Activated T-cell treated with anti-CD3 and anti-CD28 coated beads for 48 hours (primary cell): ENCODE measurements around the gene ZPBP2.
"Not testable (repeated sequence)": the region's sequence is repeated elsewhere in the genome, so short reads cannot be mapped to it uniquely, and the experiment has no call there.

ENCODE experiments used
- DNase-seq: peaks from one replicate; pipeline ENCODE4 v3.0.0-alpha.2; 2020; ENCODE audit warnings: low read depth

ZPBP2 gene, protein sequence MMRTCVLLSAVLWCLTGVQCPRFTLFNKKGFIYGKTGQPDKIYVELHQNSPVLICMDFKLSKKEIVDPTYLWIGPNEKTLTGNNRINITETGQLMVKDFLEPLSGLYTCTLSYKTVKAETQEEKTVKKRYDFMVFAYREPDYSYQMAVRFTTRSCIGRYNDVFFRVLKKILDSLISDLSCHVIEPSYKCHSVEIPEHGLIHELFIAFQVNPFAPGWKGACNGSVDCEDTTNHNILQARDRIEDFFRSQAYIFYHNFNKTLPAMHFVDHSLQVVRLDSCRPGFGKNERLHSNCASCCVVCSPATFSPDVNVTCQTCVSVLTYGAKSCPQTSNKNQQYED

DNA sequence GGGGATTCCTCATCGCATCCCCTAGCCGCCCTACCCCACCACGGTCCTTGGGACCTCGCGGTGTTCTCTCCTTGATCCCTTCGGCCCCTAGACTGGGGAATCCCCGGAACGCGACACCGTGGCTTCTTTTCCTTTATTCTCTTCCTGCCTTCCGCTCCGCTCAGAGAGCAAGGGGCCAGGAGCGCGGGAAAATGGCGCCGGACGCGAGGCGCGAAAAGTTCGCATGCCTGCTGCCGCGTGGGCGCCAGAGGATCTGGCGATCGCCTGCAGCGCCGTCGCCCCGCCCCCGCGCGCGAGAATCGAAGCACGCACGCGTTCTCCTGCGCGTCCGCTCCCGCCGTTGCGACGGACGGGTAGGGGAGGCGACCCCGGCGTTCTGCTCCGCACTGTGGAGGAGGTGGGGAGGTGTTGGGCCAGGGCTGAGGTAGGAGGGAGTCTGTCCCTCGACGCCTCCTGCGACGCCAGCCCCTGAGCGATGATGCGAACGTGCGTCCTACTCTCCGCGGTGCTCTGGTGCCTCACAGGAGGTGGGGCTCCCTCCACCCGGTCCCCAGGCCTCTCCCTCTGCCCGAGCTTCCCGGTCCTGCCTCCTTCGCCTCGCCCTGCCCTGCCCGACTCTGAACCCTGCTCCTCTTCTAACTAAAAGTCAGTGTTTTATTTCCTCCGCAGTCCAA, at the start of gene ZPBP2:
ZPBP2 (plus strand) TSS at position 323 of the 674 bp plus-strand sequence; CDS start at position 476, 153 bp downstream.
- peak; percentile 50 for DNase-seq

- no peak for DNase-seq
Observed at GRCh38 chr17:39818358-39819000, 49.5 kb upstream of the ZPBP2 start.

DNA sequence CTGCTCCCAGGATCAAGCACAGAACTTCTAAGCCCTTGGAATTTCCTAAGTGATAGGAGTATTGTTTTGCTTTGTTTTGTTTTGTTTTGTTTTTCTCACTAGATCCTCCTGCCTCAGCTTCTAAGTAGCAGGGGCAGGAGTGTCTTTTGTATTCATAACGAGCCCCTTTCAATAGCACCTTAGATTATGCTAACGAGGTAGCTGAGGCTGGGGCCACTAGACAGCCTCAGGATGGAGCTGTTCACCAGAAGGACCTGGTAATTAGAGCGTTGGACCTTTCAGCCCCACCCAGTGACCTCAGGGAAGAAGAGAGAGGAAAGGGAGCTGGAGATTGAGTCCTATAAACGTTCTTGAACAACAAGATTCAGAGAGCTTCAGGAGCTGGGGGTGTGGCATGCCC, 47.5 kb upstream of the ZPBP2 start:
- no peak for DNase-seq

- DNase-seq, result no peak
Observed at GRCh38 chr17:39820987-39821386, 47.0 kb upstream of the ZPBP2 start.

DNA sequence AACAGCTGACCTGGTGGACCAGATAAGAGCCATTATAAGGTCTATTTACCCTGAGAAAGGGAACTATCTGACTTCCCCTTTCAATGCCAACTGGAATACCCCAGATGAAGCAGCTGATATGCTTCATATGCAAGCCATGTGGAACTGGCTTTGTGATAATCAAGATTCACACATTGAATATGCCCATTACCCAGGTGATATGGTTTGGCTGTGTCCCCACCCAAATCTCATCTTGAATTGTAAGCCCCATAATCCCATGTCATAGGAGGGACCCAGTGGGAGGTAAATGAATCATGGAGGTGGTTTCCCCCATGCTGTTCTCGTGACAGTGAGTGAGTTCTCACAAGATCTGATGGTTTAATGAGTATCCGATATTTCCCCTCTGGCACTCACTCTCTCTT, 46.0 kb upstream of the ZPBP2 start:
- DNase-seq, result no peak

GRCh38 chr17:39823407-39824054, 44.5 kb upstream of the ZPBP2 start:
- DNase-seq, result no peak

- no peak for DNase-seq
Observed at GRCh38 chr17:39826334-39826733, 41.7 kb upstream of the ZPBP2 start.

DNA sequence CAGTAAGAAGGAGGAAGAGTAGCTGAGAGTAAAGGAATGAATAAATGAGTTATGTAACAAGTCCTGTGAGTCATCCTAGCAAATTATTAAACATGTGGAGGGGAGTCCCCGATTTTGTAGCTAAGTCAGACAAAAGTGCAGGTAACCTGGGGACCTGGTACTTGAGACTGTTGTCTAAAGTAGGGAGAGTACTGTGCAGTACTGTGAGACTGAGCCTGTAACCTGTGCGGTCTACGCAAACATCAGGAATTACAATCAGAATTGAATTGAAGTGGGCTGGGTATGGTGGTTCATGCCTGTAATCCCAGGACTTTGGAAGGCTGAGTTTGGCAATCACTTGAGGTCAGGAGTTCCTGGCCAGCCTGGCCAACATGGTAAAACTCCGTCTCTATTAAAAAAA, 39.6 kb upstream of the ZPBP2 start:
- DNase-seq, result no peak

- no peak for DNase-seq
Observed at GRCh38 chr17:39831588-39831987, 36.4 kb upstream of the ZPBP2 start.

DNA sequence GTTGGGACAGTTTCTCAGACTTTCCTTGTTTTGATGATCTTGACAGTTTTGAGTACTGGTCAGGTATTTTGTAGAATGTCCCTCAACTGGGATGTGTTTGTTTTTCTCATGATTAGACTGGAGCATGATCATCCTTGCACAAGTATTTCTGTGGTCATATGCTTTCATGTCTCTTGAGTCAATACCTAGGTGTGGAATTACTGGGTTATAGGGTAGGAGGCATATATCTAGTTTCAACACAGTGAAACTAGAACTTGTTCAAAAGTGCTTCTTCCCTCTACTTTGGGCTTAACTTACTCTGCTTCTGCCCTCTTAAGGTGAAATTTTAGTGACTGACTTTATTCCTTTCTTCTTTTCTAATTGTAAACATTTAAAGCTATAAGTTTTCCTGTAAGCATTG, 34.0 kb upstream of the ZPBP2 start:
- DNase-seq, result no peak

DNA sequence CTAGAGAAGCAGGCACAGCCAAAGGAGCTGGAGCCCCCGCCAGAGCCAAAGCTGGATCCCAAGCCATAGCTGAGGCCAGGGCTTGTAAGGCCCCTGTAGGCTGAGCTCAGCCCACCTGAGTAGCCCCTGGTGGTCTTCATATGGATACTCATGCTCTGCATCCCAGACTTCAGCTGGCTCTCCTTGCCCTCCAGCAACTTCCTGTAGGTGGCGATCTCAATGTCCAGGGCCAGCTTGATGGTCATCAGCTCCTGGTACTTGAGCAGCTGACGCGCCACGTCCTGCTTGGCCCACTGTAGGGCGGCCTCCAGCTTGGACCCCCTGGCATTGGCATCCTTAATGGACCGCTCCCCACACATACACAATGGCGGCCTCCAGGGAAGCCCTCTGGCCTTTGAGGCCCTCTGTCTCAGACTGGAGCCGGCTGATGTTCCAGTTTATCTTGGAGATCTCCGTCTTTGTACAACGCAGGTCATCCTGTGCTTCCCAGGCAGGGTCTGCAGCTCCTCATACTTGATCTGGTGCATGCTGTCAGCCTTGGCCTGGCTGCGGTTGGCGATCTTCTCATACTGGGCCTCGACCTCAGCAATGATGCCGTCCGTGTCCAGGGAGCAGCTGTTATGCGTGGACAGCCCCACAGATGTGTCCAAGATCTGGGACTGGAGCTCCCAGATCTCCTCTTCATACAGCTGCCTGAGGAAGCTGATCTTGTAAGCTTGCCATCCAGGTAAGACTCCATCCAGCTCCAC, 32.8 kb upstream of the ZPBP2 start:
- no peak for DNase-seq

DNA sequence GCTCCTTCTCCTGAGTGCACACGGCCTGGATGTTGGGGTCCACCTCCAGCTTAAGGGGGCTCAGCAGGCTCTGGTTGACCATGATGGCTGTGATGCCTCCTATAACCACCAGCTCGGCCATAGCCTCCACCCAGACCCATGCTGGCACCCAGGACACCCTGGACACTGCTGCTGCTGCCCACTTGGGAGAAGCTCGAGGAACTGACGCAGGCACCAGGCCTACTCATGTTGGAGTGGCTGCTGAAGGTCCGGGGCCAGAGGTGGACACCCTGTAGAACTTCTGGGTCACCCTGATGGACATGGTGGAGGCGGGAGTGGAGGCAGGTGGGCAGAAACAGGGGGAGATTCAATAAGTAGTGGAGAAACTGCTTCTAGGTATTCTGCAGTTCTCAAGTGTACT, 31.9 kb upstream of the ZPBP2 start:
- no peak for DNase-seq

DNA sequence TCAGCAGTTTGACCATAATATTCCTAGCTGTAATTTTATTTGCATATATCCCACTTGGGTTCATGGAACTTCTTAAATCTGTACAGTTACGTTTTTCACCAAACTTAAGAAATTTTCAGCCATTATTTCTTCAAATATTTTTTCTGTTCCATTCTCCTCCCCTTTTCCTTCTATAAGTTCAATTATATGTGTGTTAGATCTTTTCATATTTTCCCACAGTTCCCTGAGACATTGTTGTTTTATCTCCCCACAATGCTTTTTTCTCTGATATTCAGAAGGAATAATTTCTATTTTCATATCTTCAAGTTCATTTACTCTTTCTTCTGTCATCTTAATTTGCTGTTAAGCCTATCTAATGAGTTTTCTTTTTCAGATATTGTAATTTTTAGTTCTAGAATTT, 29.9 kb upstream of the ZPBP2 start:
- DNase-seq, result no peak

DNA sequence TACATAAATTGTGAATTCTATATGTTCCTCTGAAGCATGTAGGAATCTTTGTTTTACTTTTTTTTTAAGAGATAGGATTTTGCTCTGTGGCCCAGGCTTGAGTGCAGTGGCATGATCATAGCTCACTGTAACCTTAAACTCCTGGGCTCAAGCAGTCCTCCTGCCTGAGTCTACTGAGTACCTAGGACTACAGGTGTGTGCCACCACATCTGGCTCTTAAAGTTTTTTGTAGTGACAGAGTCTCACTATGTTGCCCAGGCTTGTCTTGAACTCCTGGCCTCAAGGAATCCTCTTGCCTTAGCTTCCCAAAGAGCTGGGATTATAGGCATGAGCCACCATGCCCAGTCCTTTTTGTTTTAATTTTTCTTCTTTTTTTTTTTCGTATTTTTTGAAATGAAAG, 29.2 kb upstream of the ZPBP2 start:
- no peak for DNase-seq

GRCh38 chr17:39841134-39841683, 26.8 kb upstream of the ZPBP2 start:
- no peak for DNase-seq

DNA sequence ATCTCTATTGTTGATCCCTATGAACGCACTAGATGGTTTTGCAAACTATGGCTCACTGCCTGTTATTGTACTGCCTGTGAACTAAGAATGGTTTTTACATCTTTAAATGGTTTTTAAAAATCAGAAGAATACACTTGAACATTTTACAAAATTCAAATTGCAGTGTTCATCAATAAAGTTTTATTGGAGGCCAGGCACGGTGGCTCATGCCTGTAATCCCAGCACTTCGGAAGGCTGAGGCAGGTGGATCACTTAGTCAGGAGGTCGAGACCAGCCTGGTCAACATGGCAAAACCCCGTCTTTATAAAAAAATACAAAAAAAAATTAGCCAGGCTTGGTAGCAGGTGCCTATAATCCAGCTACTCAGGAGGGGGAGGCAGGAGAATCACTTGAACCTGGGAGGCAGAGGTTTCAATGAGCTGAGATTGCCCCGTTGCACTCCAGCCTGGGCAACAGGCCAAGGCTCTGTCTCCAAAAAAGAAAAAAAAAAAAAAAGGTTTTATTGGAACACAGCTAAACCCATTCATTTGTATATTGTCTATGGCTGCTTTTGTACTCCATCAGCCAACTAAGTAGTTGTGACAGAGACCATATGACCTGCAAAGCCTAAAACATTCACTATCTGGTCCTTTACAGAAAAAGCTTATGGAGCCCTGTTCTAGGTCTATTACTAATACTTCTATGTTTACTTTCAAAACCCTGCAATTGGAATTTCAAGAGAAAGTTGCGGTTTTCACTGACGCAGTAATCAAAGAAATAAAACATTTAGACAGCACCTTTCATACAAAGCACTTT, 22.8 kb upstream of the ZPBP2 start:
- no peak for DNase-seq

DNA sequence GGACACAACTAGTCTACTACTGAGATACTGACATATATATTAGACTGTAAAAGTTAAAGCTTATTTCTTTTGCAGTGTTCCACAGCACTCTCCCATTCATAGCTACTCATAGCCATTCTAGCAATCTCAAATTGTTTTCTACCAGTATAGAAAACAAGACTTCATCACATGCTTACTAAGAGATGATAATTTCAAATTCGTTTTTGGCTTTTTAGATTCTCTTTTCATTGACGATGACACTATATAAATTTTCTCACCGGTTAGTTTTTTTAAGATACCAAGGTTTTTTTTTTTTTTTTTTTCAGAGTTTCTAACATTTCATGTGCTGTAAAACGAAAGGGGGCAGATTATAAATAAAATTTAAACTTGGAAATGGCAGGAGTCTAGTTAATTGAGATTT, 21.8 kb upstream of the ZPBP2 start:
- DNase-seq, result no peak

DNA sequence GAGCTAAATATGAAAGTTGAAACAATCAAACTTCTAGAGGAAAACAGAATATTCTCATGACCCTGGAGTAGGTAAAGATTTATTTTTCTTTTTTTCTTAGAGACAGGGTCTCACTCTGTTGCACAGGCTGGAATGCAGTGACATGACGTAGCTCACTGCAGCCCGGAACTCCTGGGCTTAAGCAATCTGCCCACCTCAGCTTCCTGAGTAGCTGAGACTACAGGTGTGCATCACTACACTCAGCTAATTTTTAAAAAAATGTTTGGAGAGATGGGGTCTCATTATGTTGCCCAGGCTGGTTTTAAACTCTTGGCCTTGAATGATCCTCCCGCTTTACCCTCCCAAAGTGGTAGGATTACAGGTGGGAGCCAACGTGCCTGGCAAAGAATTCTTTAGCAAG, 19.4 kb upstream of the ZPBP2 start:
- no peak for DNase-seq

DNA sequence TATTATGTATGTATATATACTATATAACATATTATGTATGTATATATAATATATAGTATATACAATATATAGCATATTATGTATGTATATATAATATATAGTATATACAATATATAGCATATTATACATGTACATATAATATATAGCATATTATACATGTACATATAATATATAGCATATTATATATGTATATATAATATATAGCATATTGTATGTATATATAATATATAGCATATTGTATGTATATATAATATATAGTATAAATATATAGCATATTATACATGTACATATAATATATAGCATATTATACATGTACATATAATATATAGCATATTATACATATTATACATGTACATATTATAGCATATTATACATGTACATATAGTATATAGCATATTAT, 17.8 kb upstream of the ZPBP2 start:
- DNase-seq, result not testable (repeated sequence)

DNA sequence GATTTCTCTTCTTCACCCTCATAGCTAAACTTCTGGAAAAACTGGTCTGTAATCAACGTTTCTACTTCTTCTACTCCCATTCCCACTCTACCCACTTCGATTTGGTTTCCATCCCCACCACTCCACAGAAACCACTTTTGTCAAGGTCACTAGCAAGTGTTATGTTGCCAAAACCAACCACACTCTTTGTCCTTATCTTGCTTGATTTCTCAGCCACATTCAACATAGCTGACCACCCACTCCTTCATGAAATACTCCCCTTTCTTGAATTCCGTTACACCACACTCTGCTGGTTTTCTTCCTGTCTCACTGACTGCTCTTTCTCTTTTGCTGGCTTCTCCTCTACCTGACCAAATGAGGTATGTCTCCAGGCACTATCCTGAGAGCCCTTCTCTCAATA, 15.8 kb upstream of the ZPBP2 start:
- DNase-seq, result no peak

DNA sequence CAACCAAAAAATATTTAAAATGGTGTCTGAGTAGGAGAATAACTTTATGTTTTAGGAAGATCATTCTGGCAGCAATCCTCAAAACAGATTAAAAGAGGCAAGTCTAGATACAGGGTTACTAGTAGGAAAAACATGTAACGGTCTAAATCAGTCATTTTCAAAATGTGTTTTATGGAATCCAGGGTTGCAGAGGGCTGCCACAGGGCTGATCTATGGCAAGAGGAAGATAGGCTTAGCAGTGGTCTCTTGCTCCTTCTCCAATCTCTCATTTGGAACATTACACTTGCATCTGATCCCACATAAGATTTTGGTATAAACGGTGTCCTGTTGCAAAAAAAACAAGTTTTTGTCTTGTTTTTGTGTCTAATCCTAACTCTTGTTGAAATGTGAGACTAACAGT, 13.1 kb upstream of the ZPBP2 start:
- no peak for DNase-seq
